GM23338 (cell line): ENCODE measurements around the gene MYCL. TPM values are rescaled to one million over a fixed set of nuclear protein-coding genes. Genes with fewer than 3 reads are reported as not detected.

Experiments
- ATAC-seq: fragments of 200-7000 bp; cut with Tn5 transposase; 3 replicates; pipeline ENCODE4 v1.9.1; 2020
- DNase-seq: peaks from one replicate; pipeline ENCODE4 v3.0.0-alpha.2; 2015; ENCODE audit warnings: low spot score
- H2AFZ ChIP-seq: fragments of 200-600 bp; sonication (generic); 2 replicates; pipeline ENCODE4 v1.8.0; 2016; ENCODE audit warnings: antibody characterized with exemption, mild to moderate bottlenecking, moderate library complexity
- H3F3A ChIP-seq: fragments of 200-600 bp; sonication (generic); replicated peaks from 2 replicates; pipeline ENCODE4 v1.8.0; 2017; ENCODE audit warnings: antibody characterized with exemption, mixed run types, low read depth
- H3K27ac ChIP-seq: fragments of 200-600 bp; sonication (generic); 2 replicates; pipeline ENCODE4 v1.6.1; 2016; ENCODE audit warnings: low read depth
- H3K27me3 ChIP-seq: fragments of 200-600 bp; sonication (generic); 2 replicates; pipeline ENCODE4 v1.8.0; 2016; ENCODE audit warnings: mild to moderate bottlenecking, mixed run types, moderate library complexity; ENCODE audit not compliant: insufficient read depth
- H3K36me3 ChIP-seq: fragments of 200-600 bp; sonication (generic); 2 replicates; pipeline ENCODE4 v1.8.0; 2016; ENCODE audit warnings: mild to moderate bottlenecking; ENCODE audit not compliant: insufficient read depth
- H3K4me1 ChIP-seq: fragments of 200-600 bp; sonication (generic); 2 replicates; pipeline ENCODE4 v1.8.0; 2016; ENCODE audit warnings: mild to moderate bottlenecking, moderate library complexity; ENCODE audit not compliant: insufficient read depth
- H3K4me2 ChIP-seq: fragments of 200-600 bp; sonication (generic); 2 replicates; pipeline ENCODE4 v1.7.1; 2017; ENCODE audit warnings: mixed run types
- H3K4me3 ChIP-seq: fragments of 200-600 bp; sonication (generic); 2 replicates; pipeline ENCODE4 v1.6.1; 2016; ENCODE audit warnings: mixed run types
- H3K79me2 ChIP-seq: fragments of 200-600 bp; sonication (generic); replicated peaks from 2 replicates; pipeline ENCODE4 v1.8.0; 2017; ENCODE audit warnings: mild to moderate bottlenecking; ENCODE audit not compliant: insufficient read depth
- H3K9me2 ChIP-seq: fragments of 200-600 bp; sonication (generic); 2 replicates; pipeline ENCODE4 v1.8.0; 2017; ENCODE audit not compliant: insufficient read depth
- H4K20me1 ChIP-seq: fragments of 200-600 bp; sonication (generic); replicated peaks from 2 replicates; pipeline ENCODE4 v1.8.0; 2017; ENCODE audit warnings: mild to moderate bottlenecking; ENCODE audit not compliant: insufficient read depth
- H3K27ac Mint-ChIP-seq: 2 replicates; pipeline ENCODE4 v1.8.0; 2020; ENCODE audit warnings: inconsistent platforms, mild to moderate bottlenecking, moderate library complexity, mixed read lengths
- H3K27me3 Mint-ChIP-seq: 3 replicates; pipeline ENCODE4 v1.8.0; 2022; ENCODE audit warnings: low read depth, mild to moderate bottlenecking, moderate library complexity, mixed read lengths, inconsistent platforms; ENCODE audit not compliant: insufficient read depth, poor library complexity
- H3K36me3 Mint-ChIP-seq: 3 replicates; pipeline ENCODE4 v1.8.0; 2021; ENCODE audit warnings: low read depth, mild to moderate bottlenecking, inconsistent platforms, moderate library complexity, mixed read lengths
- H3K4me1 Mint-ChIP-seq: 3 replicates; pipeline ENCODE4 v1.8.0; 2020; ENCODE audit warnings: mild to moderate bottlenecking, inconsistent platforms, mixed read lengths
- H3K4me3 Mint-ChIP-seq: 3 replicates; pipeline ENCODE4 v1.8.0; 2021; ENCODE audit warnings: moderate library complexity, mild to moderate bottlenecking, inconsistent platforms, mixed read lengths
- H3K9me3 Mint-ChIP-seq: 3 replicates; pipeline ENCODE4 v1.8.0; 2020; ENCODE audit warnings: moderate library complexity, mild to moderate bottlenecking, inconsistent platforms, mixed read lengths
- CREB1 ChIP-seq: fragments of 250-450 bp; sonication (Bioruptor Pico); IDR thresholded peaks from 2 replicates; pipeline ENCODE4 v1.5.0; 2020; ENCODE audit warnings: low read depth, mild to moderate bottlenecking, moderate library complexity
- CTCF ChIP-seq, 2 experiments: fragments of 200-600 bp in 1 of 2; sonication (generic) in 1 of 2; conservative IDR thresholded peaks; 2 replicates each; pipeline versions ENCODE4 v1.5.1 to v1.6.1; 2016 to 2017; ENCODE audit warnings: antibody characterized with exemption in 2 of 2, low read depth in 2 of 2, mild to moderate bottlenecking in 2 of 2, moderate library complexity in 1 of 2
- ETS1 ChIP-seq: IDR thresholded peaks from 2 replicates; pipeline ENCODE4 v1.6.1; 2016; ENCODE audit warnings: antibody characterized with exemption
- EZH2 ChIP-seq: fragments of 200-600 bp; sonication (generic); IDR thresholded peaks from one replicate; pipeline ENCODE4 v1.8.0; 2017; ENCODE audit warnings: antibody characterized with exemption, mild to moderate bottlenecking, low read depth; ENCODE audit not compliant: unreplicated experiment
- EZH2phosphoT487 ChIP-seq: fragments of 200-600 bp; sonication (generic); IDR thresholded peaks from one replicate; pipeline ENCODE4 v1.8.1; 2018; ENCODE audit warnings: antibody characterized with exemption; ENCODE audit not compliant: unreplicated experiment
- JUNB ChIP-seq: IDR thresholded peaks from one replicate; pipeline ENCODE4 v1.6.1; 2016; ENCODE audit warnings: antibody characterized with exemption; ENCODE audit not compliant: unreplicated experiment
- NANOG ChIP-seq: IDR thresholded peaks from 2 replicates; pipeline ENCODE4 v1.6.1; 2016; ENCODE audit warnings: antibody characterized with exemption, borderline replicate concordance
- POLR2AphosphoS5 ChIP-seq: IDR thresholded peaks from 2 replicates; pipeline ENCODE4 v1.6.1; 2016; ENCODE audit warnings: antibody characterized with exemption, low read depth
- STAT1 ChIP-seq: IDR thresholded peaks from one replicate; pipeline ENCODE4 v1.6.1; 2016; ENCODE audit warnings: antibody characterized with exemption; ENCODE audit not compliant: unreplicated experiment
- ZNF114 ChIP-seq: fragments of 250-450 bp; sonication (Bioruptor Pico); IDR thresholded peaks from 2 replicates; pipeline ENCODE4 v1.5.0; 2020; ENCODE audit warnings: mild to moderate bottlenecking, moderate library complexity
- ZNF331 ChIP-seq: fragments of 250-450 bp; sonication (Bioruptor Pico); IDR thresholded peaks from 2 replicates; pipeline ENCODE4 v1.5.0; 2020; ENCODE audit warnings: low read depth, mild to moderate bottlenecking, moderate library complexity
- ZNF462 ChIP-seq: fragments of 250-450 bp; sonication (Bioruptor Pico); IDR thresholded peaks from 2 replicates; pipeline ENCODE4 v1.5.0; 2020; ENCODE audit warnings: mild to moderate bottlenecking, moderate library complexity
- polyA plus RNA-seq: library from polyadenylated mRNA; unstranded; fragments of >200 nt; fragmentation: Nextera tagmentation; extraction: Ambion mirVana; gene quantifications from 2 replicates; pipeline ENCODE4 v1.2.1, GENCODE V29; 2016
- total RNA-seq: library from RNA; depleted of rRNA; stranded (reverse); fragments of >200 nt; shearing (Covaris generic); gene quantifications from 2 replicates; pipeline ENCODE4 v1.2.3, GENCODE V29; 2014
- TF ChIP-seq, protein P1 (sequence below): IDR thresholded peaks from one replicate; pipeline ENCODE4 v1.6.1; 2018; ENCODE audit warnings: antibody characterized with exemption; ENCODE audit not compliant: unreplicated experiment

The MYCL gene
- total and polyA plus RNA-seq, 2 experiments from 2014 or later = 8.2 to 41.1 TPM

DNA sequence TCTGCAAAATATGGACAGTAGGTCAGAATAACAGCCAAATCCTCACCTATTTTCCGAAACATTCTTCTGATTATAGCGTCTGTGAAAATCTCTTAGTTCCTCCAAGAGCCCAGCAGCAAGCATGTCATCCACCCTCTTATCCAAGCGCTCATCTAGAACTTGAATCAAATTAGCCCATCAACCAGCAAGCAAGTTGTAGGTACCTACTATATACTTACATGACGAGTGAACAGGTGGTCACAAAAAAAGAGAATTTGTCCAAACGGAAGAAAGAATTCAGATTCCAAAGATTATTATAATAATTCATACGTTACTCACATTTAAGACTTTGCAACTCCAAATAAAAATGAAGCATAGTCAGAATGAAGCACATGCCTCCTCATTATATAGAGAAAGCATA is 53.8 kb downstream of the MYCL start:
- ATAC-seq = no peak
- peaks cover 17% of the 10 kb centered on the region for H4K20me1 ChIP-seq
- H3K9me3 Mint-ChIP-seq = no peaks in the 10 kb centered on the region

More for the DNA sequence above, 53.8 kb downstream of the MYCL start:
- Histone ChIP-seq H3K4me1 (no peaks in the 10 kb centered on the region), H2AFZ (no peak overlapping the region), H3K36me3 (peaks cover 27% of the 10 kb centered on the region), H3K79me2 (peaks cover 19% of the 10 kb centered on the region), H3K4me3 (no peak overlapping the region), H3K27ac (no peak overlapping the region), H3F3A (no peaks in the 10 kb centered on the region; the same call in 1 of the 2 replicates), H3K9me2 (no peaks in the 10 kb centered on the region), H3K4me2 (no peak overlapping the region), H3K27me3 (no peaks in the 10 kb centered on the region)
- Mint-ChIP-seq H3K27ac (no peak overlapping the region), H3K4me1 (no peaks in the 10 kb centered on the region), H3K4me3 (no peak overlapping the region), H3K36me3 (peaks cover 44% of the 10 kb centered on the region), H3K27me3 (peaks cover 7% of the 10 kb centered on the region)
- TF ChIP-seq ZNF462 (CRISPR knock-in tag) = no peak
- TF ChIP-seq, protein P1, sequence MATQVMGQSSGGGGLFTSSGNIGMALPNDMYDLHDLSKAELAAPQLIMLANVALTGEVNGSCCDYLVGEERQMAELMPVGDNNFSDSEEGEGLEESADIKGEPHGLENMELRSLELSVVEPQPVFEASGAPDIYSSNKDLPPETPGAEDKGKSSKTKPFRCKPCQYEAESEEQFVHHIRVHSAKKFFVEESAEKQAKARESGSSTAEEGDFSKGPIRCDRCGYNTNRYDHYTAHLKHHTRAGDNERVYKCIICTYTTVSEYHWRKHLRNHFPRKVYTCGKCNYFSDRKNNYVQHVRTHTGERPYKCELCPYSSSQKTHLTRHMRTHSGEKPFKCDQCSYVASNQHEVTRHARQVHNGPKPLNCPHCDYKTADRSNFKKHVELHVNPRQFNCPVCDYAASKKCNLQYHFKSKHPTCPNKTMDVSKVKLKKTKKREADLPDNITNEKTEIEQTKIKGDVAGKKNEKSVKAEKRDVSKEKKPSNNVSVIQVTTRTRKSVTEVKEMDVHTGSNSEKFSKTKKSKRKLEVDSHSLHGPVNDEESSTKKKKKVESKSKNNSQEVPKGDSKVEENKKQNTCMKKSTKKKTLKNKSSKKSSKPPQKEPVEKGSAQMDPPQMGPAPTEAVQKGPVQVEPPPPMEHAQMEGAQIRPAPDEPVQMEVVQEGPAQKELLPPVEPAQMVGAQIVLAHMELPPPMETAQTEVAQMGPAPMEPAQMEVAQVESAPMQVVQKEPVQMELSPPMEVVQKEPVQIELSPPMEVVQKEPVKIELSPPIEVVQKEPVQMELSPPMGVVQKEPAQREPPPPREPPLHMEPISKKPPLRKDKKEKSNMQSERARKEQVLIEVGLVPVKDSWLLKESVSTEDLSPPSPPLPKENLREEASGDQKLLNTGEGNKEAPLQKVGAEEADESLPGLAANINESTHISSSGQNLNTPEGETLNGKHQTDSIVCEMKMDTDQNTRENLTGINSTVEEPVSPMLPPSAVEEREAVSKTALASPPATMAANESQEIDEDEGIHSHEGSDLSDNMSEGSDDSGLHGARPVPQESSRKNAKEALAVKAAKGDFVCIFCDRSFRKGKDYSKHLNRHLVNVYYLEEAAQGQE = no peak
- TF ChIP-seq ETS1 = no peak
- no peak for TF ChIP-seq STAT1
- TF ChIP-seq ZNF331 (CRISPR knock-in tag) = no peak
- TF ChIP-seq POLR2AphosphoS5 = no peak
- no peak for TF ChIP-seq CREB1 (CRISPR knock-in tag)
- TF ChIP-seq JUNB = no peak
- TF ChIP-seq ZNF114 = no peak
- no peak for TF ChIP-seq NANOG
- TF ChIP-seq EZH2 = no peak
- TF ChIP-seq EZH2phosphoT487 = no peak
- no peak for TF ChIP-seq CTCF (conservative IDR thresholded peaks at IDR 0.05; ENCODE audit: low read depth in 2 of 2)
- no peak for DNase-seq
